ENCODE measurements around the gene SGK1. TPM values are rescaled to one million over a fixed set of nuclear protein-coding genes. Genes with fewer than 3 reads are reported as not detected.
"Not testable (repeated sequence)": the region's sequence is repeated elsewhere in the genome, so short reads cannot be mapped to it uniquely, and the experiment has no call there.

SGK1 gene
- total and polyA plus RNA-seq, 5 donors = 21.7 to 55.3 (median 42.0) TPM

DNA sequence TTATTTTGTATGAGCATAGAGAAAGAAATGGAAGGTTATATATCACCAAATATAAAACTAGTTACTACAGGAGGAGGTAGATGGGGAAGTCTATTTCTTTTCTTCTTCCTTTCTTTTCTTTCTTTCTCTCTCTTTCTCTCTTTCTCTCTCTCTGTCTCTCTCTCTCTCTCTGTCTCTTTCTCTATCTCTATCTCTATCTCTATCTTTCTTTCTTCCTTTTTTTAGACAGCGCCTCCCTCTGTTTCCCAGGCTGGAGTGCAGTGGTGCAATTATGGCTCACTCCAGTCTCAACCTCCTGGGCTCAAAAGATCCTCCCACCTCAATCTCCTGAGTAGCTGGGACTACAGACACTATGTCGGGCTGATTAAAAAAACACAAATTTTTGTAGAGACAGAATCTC, 10.2 kb upstream of the SGK1 start:
- Histone ChIP-seq H3K4me1 (ENCODE audit: control insufficient read depth, insufficient read depth, low read length) (no peaks in the 10 kb centered on the region), H3K27ac (ENCODE audit: low read length) (no peak overlapping the region), H3K27me3 (ENCODE audit: control insufficient read depth, insufficient read depth) (no peaks in the 10 kb centered on the region), H3K4me3 (ENCODE audit: low read length) (no peak overlapping the region), H3K9me3 (ENCODE audit: control insufficient read depth, low read length) (no peaks in the 10 kb centered on the region)
- ATAC-seq = no peak
- WGBS = 92% methylated on average over 2 of the region's 2 CpGs
- DNase-seq = no peak
- intact Hi-C loops (cut with DNase I) = no loop called here

DNA sequence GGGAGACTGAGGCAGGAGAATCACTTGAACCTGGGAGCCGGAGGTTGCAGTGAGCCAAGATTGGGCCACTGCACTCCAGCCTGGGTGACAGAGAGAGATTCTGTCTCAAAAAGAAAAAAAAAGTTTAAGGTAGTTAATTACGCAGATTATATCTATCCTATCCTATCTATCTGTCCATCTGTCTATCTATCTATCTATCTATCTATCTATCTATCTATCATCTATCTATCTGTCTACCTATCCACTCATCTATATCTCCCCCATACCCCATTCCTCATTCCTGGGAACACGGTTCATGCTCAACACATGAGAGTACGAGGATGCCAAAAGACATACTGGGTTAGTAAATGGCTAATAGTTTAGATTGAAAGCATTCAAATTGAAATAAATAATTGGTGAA, 8.3 kb upstream of the SGK1 start:
- WGBS = 98% methylated on average over 4 of the region's 4 CpGs
- H3K27ac ChIP-seq (ENCODE audit: low read length); DNase-seq; H3K9me3 ChIP-seq (ENCODE audit: control insufficient read depth, low read length); H3K4me3 ChIP-seq (ENCODE audit: low read length); H3K4me1 ChIP-seq (ENCODE audit: control insufficient read depth, insufficient read depth, low read length); ATAC-seq; H3K27me3 ChIP-seq (ENCODE audit: control insufficient read depth, insufficient read depth); intact Hi-C loops (cut with DNase I): not testable (repeated sequence)

DNA sequence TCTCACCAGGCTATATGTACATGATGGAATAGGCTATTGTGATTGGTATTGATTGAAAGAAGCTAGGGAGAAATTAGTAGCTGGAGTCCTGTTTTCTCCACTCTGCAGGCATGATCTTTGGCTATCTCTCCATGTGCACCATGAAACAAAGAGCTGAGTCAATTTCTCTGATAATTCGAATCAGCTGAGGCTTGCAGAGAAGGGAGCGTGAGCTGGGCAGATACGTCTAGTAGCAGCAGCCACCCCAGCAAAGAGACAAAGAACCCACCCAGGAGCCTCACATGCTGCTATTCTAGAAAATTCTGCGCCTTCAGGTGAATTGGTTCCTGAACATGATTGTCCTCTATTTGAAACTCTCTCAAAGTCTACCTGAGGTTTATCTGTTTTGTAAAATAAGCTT, 6.9 kb upstream of the SGK1 start:
- no peaks in the 10 kb centered on the region for H3K27me3 ChIP-seq (ENCODE audit: control insufficient read depth, insufficient read depth)
- intact Hi-C loops (cut with DNase I) = no loop called here
- H3K27ac ChIP-seq (ENCODE audit: low read length) = no peak overlapping the region
- DNase-seq = no peak
- H3K4me1 ChIP-seq (ENCODE audit: control insufficient read depth, insufficient read depth, low read length) = no peaks in the 10 kb centered on the region
- 95% methylated on average over 4 of the region's 4 CpGs for WGBS
- H3K9me3 ChIP-seq (ENCODE audit: control insufficient read depth, low read length) = no peaks in the 10 kb centered on the region
- H3K4me3 ChIP-seq (ENCODE audit: low read length) = no peak overlapping the region
- ATAC-seq = no peak

DNA sequence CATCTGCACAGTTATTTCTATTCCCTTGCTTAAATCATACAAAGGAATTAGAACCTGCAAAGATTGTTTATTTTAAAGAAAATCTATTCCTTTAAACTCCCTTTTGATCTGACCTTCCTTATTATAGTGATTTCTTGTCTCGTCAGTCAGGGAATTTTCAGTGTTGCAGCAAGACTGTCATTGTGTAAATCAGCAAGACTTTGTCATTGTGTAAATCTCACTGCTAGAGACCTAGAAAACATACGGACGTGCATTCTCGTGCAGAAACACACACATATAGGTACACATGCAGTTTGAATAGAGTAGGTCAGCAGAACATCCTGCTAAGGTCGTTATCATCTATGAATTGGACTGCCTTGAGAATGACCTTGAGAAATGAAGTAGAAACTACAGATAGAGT, 6.2 kb upstream of the SGK1 start:
- Histone ChIP-seq H3K4me3 (ENCODE audit: low read length) (no peak overlapping the region), H3K27ac (ENCODE audit: low read length) (no peak overlapping the region), H3K4me1 (ENCODE audit: control insufficient read depth, insufficient read depth, low read length) (no peaks in the 10 kb centered on the region), H3K27me3 (ENCODE audit: control insufficient read depth, insufficient read depth) (no peaks in the 10 kb centered on the region), H3K9me3 (ENCODE audit: control insufficient read depth, low read length) (no peaks in the 10 kb centered on the region)
- 77% methylated on average over 5 of the region's 5 CpGs for WGBS
- intact Hi-C loops (cut with DNase I) = no loop called here
- ATAC-seq (no peak), DNase-seq (no peak)

DNA sequence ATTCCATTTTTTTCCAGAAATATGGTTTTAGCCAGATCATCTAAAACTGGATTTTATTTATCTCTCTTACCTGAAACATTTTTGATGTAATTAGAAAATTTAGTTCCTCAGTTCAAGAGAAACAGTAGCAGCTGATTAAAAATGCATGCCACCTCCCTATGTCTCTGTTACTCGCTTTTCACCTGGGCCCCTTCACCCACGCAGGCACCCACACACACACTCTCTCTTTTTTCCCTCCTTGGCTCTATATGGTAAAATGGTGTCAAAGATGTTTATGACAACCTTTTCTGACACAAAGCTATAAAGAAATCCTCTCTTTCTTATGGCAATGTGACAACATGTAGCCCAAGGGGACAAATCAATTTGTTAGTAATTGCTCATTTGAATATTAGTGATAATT, 5.8 kb upstream of the SGK1 start:
- Histone ChIP-seq H3K4me3 (ENCODE audit: low read length) (no peak overlapping the region), H3K27me3 (ENCODE audit: control insufficient read depth, insufficient read depth) (no peaks in the 10 kb centered on the region), H3K9me3 (ENCODE audit: control insufficient read depth, low read length) (no peaks in the 10 kb centered on the region), H3K27ac (ENCODE audit: low read length) (no peak overlapping the region), H3K4me1 (ENCODE audit: control insufficient read depth, insufficient read depth, low read length) (no peaks in the 10 kb centered on the region)
- intact Hi-C loops (cut with DNase I) = no loop called here
- no peak for DNase-seq
- WGBS = 95% methylated on average over 2 of the region's 2 CpGs
- no peak for ATAC-seq

DNA sequence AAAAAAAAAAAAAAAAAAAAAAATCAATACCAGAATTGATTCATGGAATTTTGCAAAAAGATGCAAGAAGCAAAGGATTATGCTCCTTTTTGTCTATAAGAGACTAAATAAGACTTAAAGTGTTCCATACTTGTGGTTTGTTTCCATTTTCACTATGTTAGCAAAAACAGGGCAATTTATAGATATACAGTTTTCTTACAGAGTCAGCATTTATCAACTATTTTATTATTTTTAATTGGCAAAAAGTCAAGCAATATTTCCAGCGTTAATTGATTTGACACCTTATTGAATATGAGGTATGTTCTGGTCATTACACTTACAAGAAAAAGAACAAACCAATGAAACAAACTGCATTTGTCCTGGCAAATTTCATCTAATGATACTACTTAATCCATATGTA, 5.4 kb upstream of the SGK1 start:
- DNase-seq (no peak), ATAC-seq (no peak)
- Histone ChIP-seq H3K9me3 (ENCODE audit: control insufficient read depth, low read length) (no peaks in the 10 kb centered on the region), H3K27me3 (ENCODE audit: control insufficient read depth, insufficient read depth) (no peaks in the 10 kb centered on the region), H3K4me3 (ENCODE audit: low read length) (no peak overlapping the region), H3K27ac (ENCODE audit: low read length) (no peak overlapping the region), H3K4me1 (ENCODE audit: control insufficient read depth, insufficient read depth, low read length) (no peaks in the 10 kb centered on the region)
- intact Hi-C loops (cut with DNase I) = no loop called here
- WGBS = 92% methylated on average over 1 of the region's 1 CpG

DNA sequence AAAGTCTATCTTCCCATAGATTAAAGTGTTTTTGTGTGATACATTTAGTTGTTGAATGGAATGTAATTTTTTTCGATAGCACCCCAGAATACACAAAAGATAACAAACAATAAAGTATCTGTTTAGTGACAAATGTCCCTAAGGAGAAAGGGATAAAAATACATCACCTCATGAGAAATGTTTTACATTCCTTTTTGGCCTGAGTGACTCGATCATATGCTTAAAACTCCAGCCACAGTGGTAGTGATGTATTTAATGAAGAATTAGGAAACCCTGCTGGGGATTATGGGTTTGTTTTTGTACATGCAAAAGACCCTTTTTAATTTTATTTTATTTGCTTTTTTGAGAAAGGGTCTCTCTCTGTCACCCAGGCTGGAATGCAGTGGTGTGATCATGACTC, 4.3 kb upstream of the SGK1 start:
- Histone ChIP-seq H3K9me3 (ENCODE audit: control insufficient read depth, low read length) (no peaks in the 10 kb centered on the region), H3K27ac (ENCODE audit: low read length) (no peak overlapping the region), H3K4me3 (ENCODE audit: low read length) (no peak overlapping the region), H3K4me1 (ENCODE audit: control insufficient read depth, insufficient read depth, low read length) (no peaks in the 10 kb centered on the region), H3K27me3 (ENCODE audit: control insufficient read depth, insufficient read depth) (no peaks in the 10 kb centered on the region)
- ATAC-seq (no peak), DNase-seq (no peak)
- intact Hi-C loops (cut with DNase I) = no loop called here
- WGBS = 67% methylated on average over 2 of the region's 2 CpGs

DNA sequence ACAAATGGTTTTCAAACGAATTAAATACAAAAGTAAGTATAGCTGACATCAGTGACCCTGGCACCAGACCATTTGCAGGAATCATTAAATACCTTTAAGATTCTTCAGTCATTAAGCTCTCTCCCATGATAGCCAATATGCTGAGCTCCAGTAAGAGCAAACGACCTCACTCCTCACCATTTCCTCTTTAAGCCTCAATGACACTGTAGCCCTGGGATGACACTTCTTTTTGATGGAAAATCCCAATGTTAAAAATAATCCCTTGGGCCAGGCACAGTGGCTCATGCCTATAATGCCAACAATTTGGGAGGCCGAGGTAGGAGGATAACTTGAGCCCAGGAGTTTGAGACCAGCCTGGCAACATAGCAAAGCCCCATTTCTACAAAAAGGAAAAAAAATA, 3.3 kb upstream of the SGK1 start:
- ATAC-seq (no peak), DNase-seq (no peak)
- Histone ChIP-seq H3K4me1 (ENCODE audit: control insufficient read depth, insufficient read depth, low read length) (no peaks in the 10 kb centered on the region), H3K27me3 (ENCODE audit: control insufficient read depth, insufficient read depth) (no peaks in the 10 kb centered on the region), H3K9me3 (ENCODE audit: control insufficient read depth, low read length) (no peaks in the 10 kb centered on the region), H3K27ac (ENCODE audit: low read length) (no peak overlapping the region), H3K4me3 (ENCODE audit: low read length) (no peak overlapping the region)
- intact Hi-C loops (cut with DNase I) = no loop called here
- 94% methylated on average over 3 of the region's 3 CpGs for WGBS

DNA sequence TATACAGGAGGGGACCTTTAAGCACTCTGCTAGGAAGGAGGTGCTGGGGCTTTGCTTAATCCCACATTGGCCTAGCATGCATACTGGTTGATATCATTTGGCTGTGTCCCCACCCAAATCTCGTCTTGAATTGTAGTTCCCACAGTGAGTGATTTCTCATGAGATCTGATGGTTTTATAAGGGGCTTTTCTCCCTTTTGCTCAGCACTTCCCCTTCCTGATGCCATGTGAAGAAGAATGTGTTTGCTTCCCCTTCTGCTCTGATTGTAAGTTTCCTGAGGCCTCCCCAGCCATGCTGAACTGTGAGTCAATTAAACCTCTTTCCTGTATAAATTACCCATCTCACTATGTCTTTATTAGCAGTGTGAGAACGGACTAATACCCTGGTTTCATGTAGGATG, 1.8 kb upstream of the SGK1 start:
- H3K27ac ChIP-seq (ENCODE audit: low read length); H3K4me1 ChIP-seq (ENCODE audit: control insufficient read depth, insufficient read depth, low read length); H3K4me3 ChIP-seq (ENCODE audit: low read length); H3K9me3 ChIP-seq (ENCODE audit: control insufficient read depth, low read length); H3K27me3 ChIP-seq (ENCODE audit: control insufficient read depth, insufficient read depth); DNase-seq; ATAC-seq; intact Hi-C loops (cut with DNase I): not testable (repeated sequence)
- 72% methylated on average over 2 of the region's 2 CpGs for WGBS

DNA sequence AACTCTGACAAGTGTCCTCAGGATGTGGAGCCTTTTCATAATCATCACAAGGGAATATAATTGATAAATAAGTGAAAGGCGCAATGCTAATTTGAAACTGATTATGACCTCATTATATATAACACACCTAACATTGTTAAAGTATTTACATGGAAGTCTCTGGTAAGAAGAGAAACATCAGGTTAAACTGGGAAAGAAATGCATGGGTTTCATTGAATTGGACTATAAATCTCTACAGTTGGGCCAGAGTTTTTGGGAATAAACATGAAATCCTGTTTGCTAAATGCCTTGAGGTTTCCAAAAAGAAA, 1.0 kb upstream of the SGK1 start:
- Histone ChIP-seq H3K4me3 (ENCODE audit: low read length) (no peak overlapping the region), H3K4me1 (ENCODE audit: control insufficient read depth, insufficient read depth, low read length) (no peaks in the 10 kb centered on the region), H3K27me3 (ENCODE audit: control insufficient read depth, insufficient read depth) (no peaks in the 10 kb centered on the region), H3K27ac (ENCODE audit: low read length) (no peak overlapping the region), H3K9me3 (ENCODE audit: control insufficient read depth, low read length) (no peaks in the 10 kb centered on the region)
- DNase-seq (no peak), ATAC-seq (no peak)
- 95% methylated on average over 1 of the region's 1 CpG for WGBS
- intact Hi-C loops (cut with DNase I) = no loop called here

DNA sequence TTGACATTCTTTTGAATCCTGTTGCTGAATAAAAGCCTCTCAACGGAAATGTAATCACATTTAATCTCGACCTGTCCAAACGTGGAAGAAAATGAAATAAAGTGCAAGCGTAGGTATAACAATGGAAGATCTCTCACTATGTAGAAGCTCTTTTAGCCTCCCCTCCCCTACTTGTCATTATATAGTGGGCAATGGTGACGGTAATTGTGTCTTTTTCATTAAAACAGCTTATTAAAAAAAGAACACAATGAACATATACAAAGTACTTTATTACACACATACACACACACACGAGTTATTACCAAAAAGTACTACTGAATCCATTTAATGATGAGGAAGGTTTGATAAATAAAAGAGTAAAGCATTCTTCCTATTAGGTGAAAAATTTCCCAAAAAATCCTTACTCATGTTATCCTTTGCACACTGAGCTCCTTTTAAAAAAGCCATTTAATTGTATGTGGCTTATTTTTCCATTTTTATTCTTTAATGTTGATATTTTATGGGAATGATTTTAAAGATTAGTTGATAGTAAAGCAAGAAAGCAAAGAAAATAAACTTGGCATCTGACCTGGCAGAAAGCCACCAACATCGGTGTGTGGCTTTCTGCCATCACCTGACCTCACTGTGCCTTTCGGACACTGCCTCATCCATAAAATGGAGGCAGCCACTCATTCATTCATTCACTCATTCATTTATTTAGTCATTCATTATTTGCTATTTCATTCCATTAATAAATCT, 493 bp upstream of the SGK1 start:
- no peaks in the 10 kb centered on the region for H3K9me3 ChIP-seq (ENCODE audit: control insufficient read depth, low read length)
- 33% methylated on average over 8 of the region's 8 CpGs for WGBS
- no peak for ATAC-seq
- intact Hi-C loops (cut with DNase I) = no loop called here
- H3K4me3 ChIP-seq (ENCODE audit: low read length) = peak overlapping the region; percentile 50
- no peaks in the 10 kb centered on the region for H3K27me3 ChIP-seq (ENCODE audit: control insufficient read depth, insufficient read depth)
- no peak overlapping the region for H3K27ac ChIP-seq (ENCODE audit: low read length)
- no peak for DNase-seq
- no peaks in the 10 kb centered on the region for H3K4me1 ChIP-seq (ENCODE audit: control insufficient read depth, insufficient read depth, low read length)

DNA sequence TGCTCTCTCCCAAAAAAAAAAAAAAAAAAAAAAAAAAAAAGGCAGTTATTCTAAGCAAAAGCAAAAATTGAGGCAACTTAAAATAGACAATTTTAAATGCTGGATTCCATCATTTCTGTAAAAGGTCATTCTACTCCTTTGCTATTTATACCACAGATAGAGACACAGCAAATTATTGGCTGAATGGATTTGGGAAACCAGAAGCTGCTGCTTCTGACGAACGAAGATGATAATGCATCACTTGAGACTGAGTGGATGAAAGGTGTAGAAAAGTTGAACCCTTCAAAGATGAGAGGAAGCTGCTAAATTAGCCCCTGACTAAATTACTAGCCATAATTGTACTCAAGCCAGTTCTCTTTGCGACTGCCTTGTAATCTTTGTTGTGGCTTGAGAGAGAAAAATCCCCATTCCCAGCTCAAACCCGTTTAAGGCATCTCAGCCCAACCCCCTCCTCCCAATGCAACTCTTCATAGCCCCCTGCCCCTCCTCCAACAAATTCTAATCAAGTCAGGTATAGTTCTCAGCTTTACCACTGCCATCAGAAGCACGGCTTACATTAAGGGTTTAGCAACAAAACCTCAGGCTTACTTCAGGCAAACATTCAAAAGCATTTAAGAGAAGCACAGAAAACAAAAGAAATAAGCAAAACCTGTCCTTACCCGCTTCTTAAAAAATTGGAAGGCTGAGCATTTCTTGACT, 1.0 kb downstream of the SGK1 start:
- 31% methylated on average over 6 of the region's 6 CpGs for WGBS
- DNase-seq = no peak
- Histone ChIP-seq H3K4me1 (ENCODE audit: control insufficient read depth, insufficient read depth, low read length) (no peaks in the 10 kb centered on the region), H3K27me3 (ENCODE audit: control insufficient read depth, insufficient read depth) (no peaks in the 10 kb centered on the region), H3K27ac (ENCODE audit: low read length) (no peak overlapping the region), H3K4me3 (ENCODE audit: low read length) (peak overlapping the region; percentile 50), H3K9me3 (ENCODE audit: control insufficient read depth, low read length) (no peaks in the 10 kb centered on the region)
- no peak for ATAC-seq
- intact Hi-C loops (cut with DNase I) = no loop called here
